GM12801 (cell line): Measurements from ENCODE around the gene PRPF31.

ENCODE experiments used
- CTCF ChIP-seq: IDR thresholded peaks from one replicate; pipeline ENCODE4 v1.5.1; 2011; ENCODE audit warnings: control low read depth; ENCODE audit not compliant: insufficient read length; ENCODE audit errors: extremely low read depth

The PRPF31 gene

GRCh38 chr19:54173951-54174834 lies 58.6 kb downstream of the PRPF31 start:
- TF ChIP-seq CTCF, result no peak

GRCh38 chr19:54178581-54179261 lies 63.2 kb downstream of the PRPF31 start:
- no peak for TF ChIP-seq CTCF

GRCh38 chr19:54179262-54179852 lies 63.8 kb downstream of the PRPF31 start:
- no peak for TF ChIP-seq CTCF

- no peak for TF ChIP-seq CTCF
Measured at GRCh38 chr19:54179921-54180461, 64.4 kb downstream of the PRPF31 start.

GRCh38 chr19:54180691-54181091 lies 65.1 kb downstream of the PRPF31 start:
- no peak for TF ChIP-seq CTCF
